SK-N-SH (cell line): ENCODE measurements around the gene ZNF628. TPM values are rescaled to one million over a fixed set of nuclear protein-coding genes. Genes with fewer than 3 reads are reported as not detected.

Experiments
- CTCF ChIA-PET: fragments of 300-600, 350-600 bp; formaldehyde crosslinking; extraction: SDS; loops from one replicate; lab custom pipeline; 2021; lab: Yijun Ruan, JAX
- POLR2A ChIA-PET: fragments of 350-600 bp; sonication (Branson Sonifier 250); formaldehyde crosslinking; extraction: SDS; loops from one replicate; lab custom pipeline; 2020; ENCODE audit warnings: antibody characterized with exemption, inconsistent platforms; lab: Yijun Ruan, JAX
- DNase-seq: peaks from one replicate; pipeline ENCODE4 v3.0.0; 2012
- H2AFZ ChIP-seq: fragments of 200-600 bp; sonication (generic); 2 replicates; pipeline ENCODE4 v1.8.1; 2016; ENCODE audit warnings: antibody characterized with exemption, mild to moderate bottlenecking, low read depth
- H3F3A ChIP-seq: fragments of 200-600 bp; sonication (generic); replicated peaks from 2 replicates; pipeline ENCODE3; 2016; ENCODE audit warnings: antibody characterized with exemption, mild to moderate bottlenecking; ENCODE audit not compliant: insufficient read depth
- H3K27ac ChIP-seq, 2 experiments: fragments of 200-500 bp in 1 of 2; fragments of 200-600 bp in 1 of 2; sonication (Bioruptor generic) in 1 of 2; sonication (generic), shearing (Covaris generic) in 1 of 2; 2 replicates each; pipeline versions ENCODE4 v1.5.1 to v1.6.1; 2014 to 2016; ENCODE audit warnings: low read depth in 2 of 2, inconsistent platforms in 1 of 2, low read length in 1 of 2, mild to moderate bottlenecking in 1 of 2, mixed read lengths in 1 of 2
- H3K27me3 ChIP-seq: fragments of 200-600 bp; sonication (generic), shearing (Covaris generic); 2 replicates; pipeline ENCODE4 v1.6.1; 2016; ENCODE audit warnings: mixed run types; ENCODE audit not compliant: insufficient read depth
- H3K36me3 ChIP-seq, 2 experiments: fragments of 200-500 bp in 1 of 2; fragments of 200-600 bp in 1 of 2; sonication (Bioruptor generic) in 1 of 2; sonication (generic) in 1 of 2; replicated peaks in 1 of 2; 2 replicates each; pipeline versions ENCODE3 to v1.5.1; 2014 to 2016; ENCODE audit warnings: low read length in 1 of 2, mild to moderate bottlenecking in 1 of 2; ENCODE audit not compliant: insufficient read depth in 2 of 2, control insufficient read depth in 1 of 2
- H3K4me1 ChIP-seq, 2 experiments: fragments of 200-500 bp in 1 of 2; fragments of 200-600 bp in 1 of 2; sonication (Bioruptor generic) in 1 of 2; sonication (generic), shearing (Covaris generic) in 1 of 2; 2 replicates each; pipeline versions ENCODE4 v1.5.1 to v1.6.1; 2014 to 2016; ENCODE audit warnings: low read depth in 1 of 2, low read length in 1 of 2, mixed run types in 1 of 2; ENCODE audit not compliant: insufficient read depth in 2 of 2, control insufficient read depth in 1 of 2
- H3K4me2 ChIP-seq: fragments of 200-600 bp; sonication (generic), shearing (Covaris generic); 2 replicates; pipeline ENCODE4 v1.6.1; 2017; ENCODE audit warnings: mixed run types
- H3K4me3 ChIP-seq, 2 experiments: fragments of 200-500 bp in 1 of 2; fragments of 200-600 bp in 1 of 2; sonication (Bioruptor generic) in 1 of 2; sonication (generic), shearing (Covaris generic) in 1 of 2; 2 replicates each; pipeline versions ENCODE4 v1.5.1 to v1.8.1; 2014 to 2016; ENCODE audit warnings: low read depth in 2 of 2, inconsistent platforms in 1 of 2, low read length in 1 of 2, mild to moderate bottlenecking in 1 of 2, mixed read lengths in 1 of 2, moderate library complexity in 1 of 2
- H3K79me2 ChIP-seq: fragments of 200-600 bp; sonication (generic); 2 replicates; pipeline ENCODE4 v1.8.1; 2017; ENCODE audit warnings: mild to moderate bottlenecking; ENCODE audit not compliant: insufficient read depth
- H3K9ac ChIP-seq: fragments of 200-600 bp; sonication (generic); 2 replicates; pipeline ENCODE4 v1.6.1; 2017; ENCODE audit warnings: mixed run types
- H3K9me2 ChIP-seq: fragments of 200-600 bp; sonication (generic); 2 replicates; pipeline ENCODE4 v1.6.1; 2017; ENCODE audit warnings: mixed run types
- H3K9me3 ChIP-seq: fragments of 200-600 bp; sonication (generic); 2 replicates; pipeline ENCODE4 v1.6.1; 2017; ENCODE audit warnings: mixed run types, mild to moderate bottlenecking, moderate library complexity
- H4K20me1 ChIP-seq: fragments of 200-600 bp; sonication (generic); 2 replicates; pipeline ENCODE4 v1.6.1; 2017; ENCODE audit warnings: mild to moderate bottlenecking, mixed run types; ENCODE audit not compliant: insufficient read depth
- CHD2 ChIP-seq: fragments of 150-350 bp; IDR thresholded peaks from 2 replicates; pipeline ENCODE4 v1.6.1; 2018; ENCODE audit warnings: low read length; ENCODE audit not compliant: partially characterized antibody
- CTCF ChIP-seq: fragments of 200-600 bp; sonication (generic); IDR thresholded peaks from 2 replicates; pipeline ENCODE4 v1.6.1; 2017; ENCODE audit warnings: antibody characterized with exemption, mild to moderate bottlenecking, moderate library complexity
- ELF1 ChIP-seq: IDR thresholded peaks from 2 replicates; pipeline ENCODE4 v1.4.0; 2012
- FOSL2 ChIP-seq: IDR thresholded peaks from 2 replicates; pipeline ENCODE4 v1.4.0; 2012; ENCODE audit warnings: low read depth, mild to moderate bottlenecking, moderate library complexity, borderline replicate concordance
- FOXJ3 ChIP-seq: sonication (generic); formaldehyde crosslinking; IDR thresholded peaks from 2 replicates; pipeline ENCODE4 v1.5.1; 2020; ENCODE audit warnings: mild to moderate bottlenecking, missing genetic modification reagents
- IRF3 ChIP-seq: fragments of 150-350 bp; IDR thresholded peaks from 2 replicates; pipeline ENCODE4 v1.6.1; 2016; ENCODE audit warnings: mild to moderate bottlenecking, low read depth, low read length
- JUND ChIP-seq: IDR thresholded peaks from 2 replicates; pipeline ENCODE4 v1.4.0; 2012
- MAX ChIP-seq: IDR thresholded peaks from 2 replicates; pipeline ENCODE4 v1.4.0; 2012; ENCODE audit warnings: low read depth
- MEF2A ChIP-seq: IDR thresholded peaks from 2 replicates; pipeline ENCODE4 v1.4.0; 2012; ENCODE audit warnings: low read depth, borderline replicate concordance
- MXI1 ChIP-seq: IDR thresholded peaks from 2 replicates; pipeline ENCODE4 v1.6.1; 2012; ENCODE audit warnings: mild to moderate bottlenecking, low read depth, low read length, improper control_type of control experiment
- NFIC ChIP-seq: IDR thresholded peaks from 2 replicates; pipeline ENCODE4 v1.4.0; 2012; ENCODE audit warnings: borderline replicate concordance
- NRF1 ChIP-seq: IDR thresholded peaks from 2 replicates; pipeline ENCODE4 v1.6.1; 2012; ENCODE audit warnings: low read depth, mild to moderate bottlenecking, low read length
- PBX3 ChIP-seq: IDR thresholded peaks from 2 replicates; pipeline ENCODE4; 2012
- POLR2AphosphoS5 ChIP-seq: IDR thresholded peaks from 2 replicates; pipeline ENCODE4 v1.6.1; 2012; ENCODE audit warnings: low read depth, low read length
- RAD21 ChIP-seq: IDR thresholded peaks from 2 replicates; pipeline ENCODE4 v1.6.1; 2012; ENCODE audit warnings: mild to moderate bottlenecking, low read length
- RCOR1 ChIP-seq: fragments of 150-350 bp; IDR thresholded peaks from 2 replicates; pipeline ENCODE4 v1.6.1; 2017; ENCODE audit warnings: antibody characterized with exemption, low read length
- RFX5 ChIP-seq: IDR thresholded peaks from 2 replicates; pipeline ENCODE4 v1.6.1; 2012; ENCODE audit warnings: mild to moderate bottlenecking, improper control_type of control experiment, low read length
- TAF1 ChIP-seq: IDR thresholded peaks from 2 replicates; pipeline ENCODE4 v1.6.1; 2012; ENCODE audit warnings: low read depth, mild to moderate bottlenecking, low read length, moderate library complexity, borderline replicate concordance
- TCF12 ChIP-seq: IDR thresholded peaks from 2 replicates; pipeline ENCODE4 v1.4.0; 2012
- YY1 ChIP-seq: IDR thresholded peaks from 2 replicates; pipeline ENCODE4 v1.4.0; 2012; ENCODE audit warnings: low read depth, mild to moderate bottlenecking
- WGBS: methylation state at CpG from one replicate; pipeline ENCODE4 v1.1.6; 2017; ENCODE audit warnings: low lambda C conversion rate; 5-methylcytosine and 5-hydroxymethylcytosine counted together
- polyA plus RNA-seq, 3 experiments: library from polyadenylated mRNA; depleted of rRNA; stranded (reverse); fragments of >200 nt; gene quantifications; 2 replicates each; pipeline ENCODE4 v1.2.3, GENCODE V29; 2012

Gene ZNF628
- polyA plus RNA-seq, 1 of the 3 experiments (the other 2 are of a cell fraction), result 1.6 TPM

GRCh38 chr19:55481794-55482155, 5.4 kb downstream of the ZNF628 start:
- Histone ChIP-seq H3K27ac (no peak overlapping the region), H3K79me2 (peaks cover 45% of the 10 kb centered on the region), H3K27me3 (no peaks in the 10 kb centered on the region), H3K9me2 (no peaks in the 10 kb centered on the region), H4K20me1 (no peaks in the 10 kb centered on the region)
- TF ChIP-seq RFX5 (no peak), NFIC (no peak), TCF12 (no peak), NRF1 (no peak), YY1 (no peak), CHD2 (no peak), JUND (no peak), MAX (no peak), TAF1 (no peak), MXI1 (no peak), RCOR1 (no peak), FOSL2 (no peak), POLR2AphosphoS5 (no peak), FOXJ3 (CRISPR knock-in tag) (no peak), ELF1 (no peak), IRF3 (no peak)
- TF ChIP-seq, all 33 proteins: peak for 0
- DNase-seq, result no peak
- Histone ChIP-seq H2AFZ (no peak overlapping the region), H3K4me3 (no peak overlapping the region), H3K9me3 (no peaks in the 10 kb centered on the region), H3K9ac (no peak overlapping the region), H3F3A (peaks cover 17% of the 10 kb centered on the region), H3K4me1 (peaks cover 27 to 30% of the 10 kb centered on the region in 2 experiments; a peak in 3 of 4 replicates), H3K4me2 (no peak overlapping the region), H3K36me3 (peaks cover 0 to 7% of the 10 kb centered on the region in 2 experiments)
- POLR2A ChIA-PET, result no interaction called here
- CTCF ChIA-PET, result interaction anchor here (0.9 to 15.1 kb wide), 2 partner anchors 14 to 23 kb away, joined by 3 to 162 read pairs; no protein-coding TSS in a partner anchor
- 97% methylated on average over 19 of the region's 40 CpGs for WGBS

GRCh38 chr19:55482156-55482961, 5.9 kb downstream of the ZNF628 start:
- no peaks in the 10 kb centered on the region for H3K9me3 ChIP-seq
- no peak overlapping the region for H3K4me2 ChIP-seq
- no peak for TF ChIP-seq IRF3
- no peak for TF ChIP-seq ELF1
- no peak for TF ChIP-seq CTCF
- no peak for TF ChIP-seq MXI1
- no peak for TF ChIP-seq RAD21
- TF ChIP-seq MEF2A, result no peak
- no peak for TF ChIP-seq PBX3
- TF ChIP-seq, all 33 proteins: peak for 0
- Histone ChIP-seq H4K20me1 (no peaks in the 10 kb centered on the region), H3K79me2 (peaks cover 42% of the 10 kb centered on the region), H3K27ac (no peak overlapping the region), H3K27me3 (no peaks in the 10 kb centered on the region), H3K36me3 (peaks cover 0 to 7% of the 10 kb centered on the region in 2 experiments), H3K4me3 (no peak overlapping the region), H3F3A (peaks cover 23% of the 10 kb centered on the region), H3K4me1 (peaks cover 32 to 35% of the 10 kb centered on the region in 2 experiments; a peak in 3 of 4 replicates), H3K9me2 (no peaks in the 10 kb centered on the region), H3K9ac (no peak overlapping the region), H2AFZ (no peak overlapping the region)
- 97% methylated on average over 27 of the region's 83 CpGs for WGBS
- ChIA-PET CTCF (interaction anchor here (0.9 to 15.1 kb wide), 2 partner anchors 14 to 22 kb away, joined by 3 to 162 read pairs; no protein-coding TSS in a partner anchor), POLR2A (interaction anchor here (0.7 kb wide), 1 partner anchor 16 kb away, joined by 4 read pairs; no protein-coding TSS in a partner anchor)
- no peak for DNase-seq
